GM10248 (cell line): ENCODE measurements around the gene USP40.

Experiments used
- CTCF ChIA-PET: fragments of 300-600 bp; sonication (Branson Sonifier 250); formaldehyde crosslinking; extraction: SDS; loops from one replicate; lab custom pipeline; 2021; ENCODE audit warnings: antibody characterized with exemption; lab: Yijun Ruan, JAX
- POLR2A ChIA-PET: fragments of 350-650 bp; sonication (Branson Sonifier 250); formaldehyde crosslinking; extraction: SDS; loops from one replicate; lab custom pipeline; 2020; ENCODE audit warnings: antibody characterized with exemption; lab: Yijun Ruan, JAX
- DNase-seq: peaks from one replicate; pipeline ENCODE4 v3.0.0; 2012; ENCODE audit errors: extremely low spot score
- TF ChIP-seq, protein P1 (sequence below): IDR thresholded peaks from 2 replicates; pipeline ENCODE4 v1.5.1; 2012; ENCODE audit warnings: mild to moderate bottlenecking, low read depth; ENCODE audit errors: extremely low read depth, missing control alignments, control extremely low read depth

Gene USP40

DNA sequence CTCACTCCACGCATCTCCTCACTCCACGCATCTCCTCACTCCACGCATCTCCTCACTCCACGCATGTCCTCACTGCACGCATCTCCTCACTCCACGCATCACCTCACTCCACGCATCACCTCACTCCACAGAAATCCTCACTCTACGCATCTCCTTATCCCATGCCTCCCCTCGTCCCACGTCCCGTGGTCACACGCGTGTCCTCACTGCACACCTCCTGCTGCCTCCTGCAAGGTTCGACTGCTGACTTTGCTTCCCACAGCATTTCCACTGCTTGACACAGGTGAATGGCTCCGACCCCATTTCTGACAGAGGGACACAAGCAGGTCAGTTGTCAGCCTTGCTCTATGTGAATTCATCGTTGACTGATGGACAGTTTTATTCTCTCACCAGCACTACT, 103.0 kb downstream of the USP40 start:
- TF ChIP-seq, protein P1, sequence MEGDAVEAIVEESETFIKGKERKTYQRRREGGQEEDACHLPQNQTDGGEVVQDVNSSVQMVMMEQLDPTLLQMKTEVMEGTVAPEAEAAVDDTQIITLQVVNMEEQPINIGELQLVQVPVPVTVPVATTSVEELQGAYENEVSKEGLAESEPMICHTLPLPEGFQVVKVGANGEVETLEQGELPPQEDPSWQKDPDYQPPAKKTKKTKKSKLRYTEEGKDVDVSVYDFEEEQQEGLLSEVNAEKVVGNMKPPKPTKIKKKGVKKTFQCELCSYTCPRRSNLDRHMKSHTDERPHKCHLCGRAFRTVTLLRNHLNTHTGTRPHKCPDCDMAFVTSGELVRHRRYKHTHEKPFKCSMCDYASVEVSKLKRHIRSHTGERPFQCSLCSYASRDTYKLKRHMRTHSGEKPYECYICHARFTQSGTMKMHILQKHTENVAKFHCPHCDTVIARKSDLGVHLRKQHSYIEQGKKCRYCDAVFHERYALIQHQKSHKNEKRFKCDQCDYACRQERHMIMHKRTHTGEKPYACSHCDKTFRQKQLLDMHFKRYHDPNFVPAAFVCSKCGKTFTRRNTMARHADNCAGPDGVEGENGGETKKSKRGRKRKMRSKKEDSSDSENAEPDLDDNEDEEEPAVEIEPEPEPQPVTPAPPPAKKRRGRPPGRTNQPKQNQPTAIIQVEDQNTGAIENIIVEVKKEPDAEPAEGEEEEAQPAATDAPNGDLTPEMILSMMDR = no peak
- ChIA-PET POLR2A (no interaction called here), CTCF (no interaction called here)
- DNase-seq = no peak

DNA sequence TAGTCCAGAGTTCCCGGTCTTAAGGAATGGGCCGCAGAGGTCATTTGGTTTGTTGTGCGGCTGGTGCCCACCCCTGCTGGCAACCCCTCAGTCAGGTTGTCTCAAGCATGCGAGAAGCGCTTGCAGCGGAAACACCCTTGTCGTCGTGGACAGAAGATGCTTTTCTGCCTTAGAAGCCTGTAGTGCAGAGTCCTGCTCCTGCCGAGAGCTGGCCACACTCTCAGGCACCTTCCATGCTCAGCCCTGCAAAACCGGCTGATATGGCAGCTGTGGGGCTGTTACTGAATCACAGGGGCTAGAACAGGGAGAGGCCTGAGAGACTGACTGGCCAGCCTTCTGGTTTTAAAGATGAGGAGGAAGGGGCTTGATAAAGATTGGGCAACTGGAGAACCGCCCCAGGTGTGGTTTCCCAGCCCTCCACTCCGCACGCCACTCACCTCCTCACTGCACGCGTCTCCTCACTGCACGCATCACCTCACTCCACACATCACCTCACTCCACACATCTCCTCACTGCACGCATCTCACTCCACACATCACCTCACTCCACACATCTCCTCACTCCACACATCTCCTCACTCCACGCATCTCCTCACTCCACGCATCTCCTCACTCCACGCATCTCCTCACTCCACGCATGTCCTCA, 103.6 kb downstream of the USP40 start:
- TF ChIP-seq, protein P1 = no peak
- DNase-seq = no peak
- ChIA-PET CTCF (interaction anchor here (0.7 kb wide), 1 partner anchor 60 kb away, joined by 3 read pairs; no protein-coding TSS in a partner anchor), POLR2A (no interaction called here)

DNA sequence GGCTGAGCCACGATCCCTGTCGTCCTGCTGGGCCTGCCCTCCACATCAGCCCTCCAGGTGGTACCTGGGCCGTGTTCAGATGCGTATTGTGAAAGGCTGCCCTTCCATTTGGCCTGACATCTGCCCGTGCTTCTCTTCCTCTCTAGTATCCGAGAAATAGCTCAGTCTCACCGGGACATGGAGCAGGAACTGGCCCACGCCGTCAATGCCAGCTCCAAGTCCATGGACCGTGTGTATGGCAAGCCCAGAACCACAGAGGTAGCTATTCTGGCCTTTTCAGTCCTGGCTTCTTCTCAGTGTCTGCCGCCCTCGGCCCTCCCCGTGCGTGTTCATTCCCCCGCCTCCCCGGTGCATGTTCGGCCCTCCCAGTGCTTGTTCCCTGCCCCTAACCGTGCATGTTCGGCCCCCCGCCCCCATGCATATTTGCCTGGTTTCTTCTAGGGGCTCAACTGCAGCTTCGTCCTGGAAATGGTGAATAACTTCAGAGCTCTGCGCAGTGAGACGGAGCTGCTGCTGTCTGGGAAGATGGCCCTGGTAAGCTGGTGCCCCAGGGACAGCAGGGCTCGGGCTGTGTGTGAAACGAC, 104.3 kb downstream of the USP40 start:
- ChIA-PET CTCF (interaction anchor here (0.7 kb wide), 1 partner anchor 60 kb away, joined by 3 read pairs; no protein-coding TSS in a partner anchor), POLR2A (no interaction called here)
- DNase-seq = no peak
- TF ChIP-seq, protein P1 = no peak

DNA sequence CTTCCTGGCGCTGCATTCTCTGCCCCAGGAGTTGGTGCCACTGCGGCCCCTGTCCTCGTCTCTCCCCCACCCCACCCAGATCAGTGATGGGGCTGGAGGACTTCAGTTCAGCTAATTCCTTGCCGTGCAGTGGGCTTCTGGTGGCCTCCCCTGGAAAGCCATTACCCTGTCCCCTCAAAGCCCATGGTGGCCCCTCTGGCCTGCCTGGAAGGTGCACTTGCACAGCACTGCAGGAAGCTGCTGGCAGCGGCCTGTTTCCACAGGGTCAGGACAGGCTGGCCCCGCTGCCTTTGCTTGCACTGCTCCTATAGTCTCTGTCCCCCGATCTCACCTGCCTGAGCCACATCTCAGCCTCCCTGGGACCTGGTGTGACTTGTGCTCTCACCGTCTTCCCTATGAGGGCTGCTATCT, 105.1 kb downstream of the USP40 start:
- DNase-seq = no peak
- TF ChIP-seq, protein P1 = no peak
- CTCF ChIA-PET = no interaction called here
- POLR2A ChIA-PET = no interaction called here

DNA sequence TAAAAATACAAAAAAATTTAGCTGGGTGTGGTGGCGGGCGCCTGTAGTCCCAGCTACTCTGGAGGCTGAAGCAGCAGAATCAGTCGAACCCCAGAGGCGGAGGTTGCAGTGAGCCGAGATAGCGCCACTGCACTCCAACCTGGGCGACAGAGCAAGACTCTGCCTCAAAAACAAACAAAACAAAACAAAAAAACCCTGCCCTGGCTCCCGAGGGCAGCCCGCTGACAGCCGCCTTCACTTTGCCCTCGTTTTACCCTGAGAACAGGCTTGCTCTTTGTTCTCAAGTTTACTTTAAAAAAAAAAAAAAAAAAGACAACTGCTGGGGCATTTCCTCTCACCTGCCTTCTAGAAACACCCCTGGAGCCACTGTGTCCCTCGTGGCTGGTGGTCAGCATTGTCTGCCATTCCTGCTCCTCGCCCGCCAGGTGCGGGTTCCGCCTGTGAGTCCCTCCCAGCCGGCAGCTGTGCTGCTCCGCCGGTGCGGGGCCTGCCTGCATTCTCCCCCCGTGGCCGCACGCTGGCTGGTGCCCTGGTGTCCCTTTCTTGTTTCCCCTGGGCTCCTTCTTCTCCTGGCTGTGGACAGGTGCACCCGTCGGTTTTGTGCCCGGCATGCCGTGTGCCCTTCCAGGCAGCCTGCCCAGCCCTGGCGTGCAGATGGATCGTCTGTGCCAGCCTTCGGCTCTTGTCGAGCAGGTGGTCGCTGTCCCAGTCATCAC, 105.7 kb downstream of the USP40 start:
- CTCF ChIA-PET = no interaction called here
- TF ChIP-seq, protein P1 = no peak
- DNase-seq = no peak
- POLR2A ChIA-PET = no interaction called here

DNA sequence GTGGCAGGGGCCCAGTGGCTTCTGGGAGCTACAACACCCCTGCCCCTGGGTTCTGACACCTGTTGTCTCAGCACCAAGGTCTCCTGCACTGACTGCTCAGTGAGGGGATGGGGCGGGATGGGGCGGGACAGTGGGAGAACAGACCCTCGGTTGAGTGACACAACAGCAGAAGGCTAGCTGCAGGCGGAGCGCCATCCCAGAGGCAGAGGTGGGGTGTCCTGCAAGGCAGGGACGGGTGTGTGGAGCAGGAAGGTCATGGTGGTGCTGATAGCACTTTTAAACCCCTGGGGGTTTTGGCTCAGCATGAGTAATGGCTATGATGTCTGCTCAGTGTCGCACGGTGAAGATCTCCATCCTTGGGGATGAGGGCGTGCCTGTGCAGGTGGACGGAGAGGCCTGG, 107.2 kb downstream of the USP40 start:
- TF ChIP-seq, protein P1 = no peak
- CTCF ChIA-PET = interaction anchor here (2.4 to 5.1 kb wide), 2 partner anchors 15 to 55 kb away, joined by 6 to 24 read pairs; no protein-coding TSS in a partner anchor
- POLR2A ChIA-PET = no interaction called here
- no peak for DNase-seq
